GM18909 (cell line): ENCODE results near the gene UBXN6.

Experiments used
- ATAC-seq: cut with Tn5 transposase; IDR thresholded peaks from one replicate; pipeline ENCODE4 v1.9.1; 2021; ENCODE audit warnings: mild to moderate bottlenecking; ENCODE audit not compliant: unreplicated experiment, poor library complexity

Gene UBXN6

GRCh38 chr19:4443966-4444764 is 13.4 kb downstream of the UBXN6 start:
- no peak for ATAC-seq

- no peak for ATAC-seq
These were observed 14.4 kb downstream of the UBXN6 start for GRCh38 chr19:4443188-4443587.

GRCh38 chr19:4442819-4443146 is 14.8 kb downstream of the UBXN6 start:
- no peak for ATAC-seq

GRCh38 chr19:4441994-4442818 is 15.4 kb downstream of the UBXN6 start:
- ATAC-seq, result no peak

GRCh38 chr19:4439243-4439642 is 18.4 kb downstream of the UBXN6 start:
- ATAC-seq, result no peak

GRCh38 chr19:4437103-4437502 is 20.5 kb downstream of the UBXN6 start:
- ATAC-seq, result no peak

GRCh38 chr19:4436231-4436630 is 21.4 kb downstream of the UBXN6 start:
- no peak for ATAC-seq

- no peak for ATAC-seq
These were observed 23.2 kb downstream of the UBXN6 start for GRCh38 chr19:4434391-4434790.

- ATAC-seq, result no peak
These were observed 24.6 kb downstream of the UBXN6 start for GRCh38 chr19:4432918-4433506.

GRCh38 chr19:4431808-4432674 is 25.6 kb downstream of the UBXN6 start:
- ATAC-seq, result no peak

- no peak for ATAC-seq
These were observed 26.3 kb downstream of the UBXN6 start for GRCh38 chr19:4431296-4431695.

GRCh38 chr19:4430760-4431159 is 26.8 kb downstream of the UBXN6 start:
- ATAC-seq, result no peak

GRCh38 chr19:4429771-4430171 is 27.8 kb downstream of the UBXN6 start:
- ATAC-seq, result no peak

GRCh38 chr19:4429256-4429655 is 28.3 kb downstream of the UBXN6 start:
- no peak for ATAC-seq

- no peak for ATAC-seq
These were observed 29.1 kb downstream of the UBXN6 start for GRCh38 chr19:4428326-4428975.

- ATAC-seq, result no peak
These were observed 32.1 kb downstream of the UBXN6 start for GRCh38 chr19:4425537-4425936.

GRCh38 chr19:4423416-4424126 is 34.0 kb downstream of the UBXN6 start:
- no peak for ATAC-seq

GRCh38 chr19:4416268-4416667 is 41.3 kb downstream of the UBXN6 start:
- no peak for ATAC-seq

GRCh38 chr19:4415352-4415751 is 42.2 kb downstream of the UBXN6 start:
- no peak for ATAC-seq
